Measurements from ENCODE around the gene FRZB. TPM values are rescaled to one million over a fixed set of nuclear protein-coding genes. Genes with fewer than 3 reads are reported as not detected.

FRZB gene
- total RNA-seq, 1 donor from 2014 or later: 69.0 TPM

GRCh38 chr2:182887753-182888415, 21.4 kb upstream of the FRZB start:
- Histone ChIP-seq H2AFZ (replicated peaks) (no peak overlapping the region), H3K4me1 (peaks cover 6% of the 10 kb centered on the region), H3F3A (ENCODE audit: low read depth) (no peaks in the 10 kb centered on the region), H4K20me1 (ENCODE audit: low read depth) (no peaks in the 10 kb centered on the region), H3K4me3 (no peak overlapping the region), H3K27ac (no peak overlapping the region), H3K79me2 (ENCODE audit: low read depth) (no peaks in the 10 kb centered on the region), H3K9ac (no peak overlapping the region), H3K9me3 (ENCODE audit: low read depth) (no peaks in the 10 kb centered on the region), H3K27me3 (no peaks in the 10 kb centered on the region), H3K4me2 (no peak overlapping the region), H3K36me3 (no peaks in the 10 kb centered on the region)
- Mint-ChIP-seq H3K4me3 (no peak overlapping the region), H3K27ac (no peak overlapping the region), H3K9me3 (no peaks in the 10 kb centered on the region), H3K4me1 (peaks cover 20% of the 10 kb centered on the region), H3K36me3 (no peaks in the 10 kb centered on the region), H3K27me3 (ENCODE audit: insufficient read depth, low read depth) (no peaks in the 10 kb centered on the region)
- no peak for DNase-seq (ENCODE audit: low spot score)
- no peak for TF ChIP-seq CTCF (IDR thresholded peaks at IDR 0.05)
- TF ChIP-seq EZH2phosphoT487 (IDR thresholded peaks at IDR 0.05): no peak
- no peak for TF ChIP-seq EZH2 (IDR thresholded peaks at IDR 0.05)

- TF ChIP-seq EZH2phosphoT487 (IDR thresholded peaks at IDR 0.05): no peak
- no peak for TF ChIP-seq EZH2 (IDR thresholded peaks at IDR 0.05)
- no peak for TF ChIP-seq CTCF (IDR thresholded peaks at IDR 0.05)
These were observed 20.7 kb upstream of the FRZB start for GRCh38 chr2:182887093-182887492.

GRCh38 chr2:182885771-182886170, 19.3 kb upstream of the FRZB start:
- Histone ChIP-seq H3K9me3 (ENCODE audit: low read depth) (no peaks in the 10 kb centered on the region), H3K9ac (no peak overlapping the region), H3K4me1 (peaks cover 6% of the 10 kb centered on the region), H3F3A (ENCODE audit: low read depth) (no peaks in the 10 kb centered on the region), H4K20me1 (ENCODE audit: low read depth) (no peaks in the 10 kb centered on the region), H3K27ac (no peak overlapping the region), H3K79me2 (ENCODE audit: low read depth) (no peaks in the 10 kb centered on the region), H3K27me3 (no peaks in the 10 kb centered on the region), H2AFZ (replicated peaks) (no peak overlapping the region), H3K4me2 (no peak overlapping the region), H3K36me3 (no peaks in the 10 kb centered on the region), H3K4me3 (no peak overlapping the region)
- no peak overlapping the region for H3K4me3 Mint-ChIP-seq
- peaks cover 9% of the 10 kb centered on the region for H3K4me1 Mint-ChIP-seq
- no peak overlapping the region for H3K27ac Mint-ChIP-seq
- H3K27me3 Mint-ChIP-seq (ENCODE audit: insufficient read depth, low read depth): no peaks in the 10 kb centered on the region
- H3K36me3 Mint-ChIP-seq: no peaks in the 10 kb centered on the region
- H3K9me3 Mint-ChIP-seq: no peaks in the 10 kb centered on the region
- TF ChIP-seq EZH2 (IDR thresholded peaks at IDR 0.05) (no peak), CTCF (IDR thresholded peaks at IDR 0.05) (no peak), EZH2phosphoT487 (IDR thresholded peaks at IDR 0.05) (no peak)
- DNase-seq (ENCODE audit: low spot score): no peak

More at GRCh38 chr2:182887093-182887492, 20.7 kb upstream of the FRZB start:
- Histone ChIP-seq H3K9me3 (ENCODE audit: low read depth) (no peaks in the 10 kb centered on the region), H3K79me2 (ENCODE audit: low read depth) (no peaks in the 10 kb centered on the region), H3F3A (ENCODE audit: low read depth) (no peaks in the 10 kb centered on the region), H3K4me1 (peaks cover 6% of the 10 kb centered on the region), H4K20me1 (ENCODE audit: low read depth) (no peaks in the 10 kb centered on the region), H3K27ac (no peak overlapping the region), H3K36me3 (no peaks in the 10 kb centered on the region), H2AFZ (replicated peaks) (no peak overlapping the region), H3K27me3 (no peaks in the 10 kb centered on the region), H3K4me2 (no peak overlapping the region), H3K4me3 (no peak overlapping the region), H3K9ac (no peak overlapping the region)
- no peaks in the 10 kb centered on the region for H3K9me3 Mint-ChIP-seq
- no peak overlapping the region for H3K27ac Mint-ChIP-seq
- no peak overlapping the region for H3K4me3 Mint-ChIP-seq
- H3K4me1 Mint-ChIP-seq: peaks cover 20% of the 10 kb centered on the region
- no peaks in the 10 kb centered on the region for H3K27me3 Mint-ChIP-seq (ENCODE audit: insufficient read depth, low read depth)
- H3K36me3 Mint-ChIP-seq: no peaks in the 10 kb centered on the region
- no peak for DNase-seq (ENCODE audit: low spot score)
